Activated CD8-positive, alpha-beta memory T cell treated with anti-CD3 and anti-CD28 coated beads for 1 hour (primary cell): Measurements from ENCODE around the gene VAMP3.

Experiments
- DNase-seq, 2 donors: peaks; one replicate each; pipeline ENCODE4 v3.0.0-alpha.2; 2020; ENCODE audit warnings: low read depth in 1 of 2; ENCODE audit errors: extremely low read depth in 1 of 2

The VAMP3 gene, protein sequence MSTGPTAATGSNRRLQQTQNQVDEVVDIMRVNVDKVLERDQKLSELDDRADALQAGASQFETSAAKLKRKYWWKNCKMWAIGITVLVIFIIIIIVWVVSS

DNA sequence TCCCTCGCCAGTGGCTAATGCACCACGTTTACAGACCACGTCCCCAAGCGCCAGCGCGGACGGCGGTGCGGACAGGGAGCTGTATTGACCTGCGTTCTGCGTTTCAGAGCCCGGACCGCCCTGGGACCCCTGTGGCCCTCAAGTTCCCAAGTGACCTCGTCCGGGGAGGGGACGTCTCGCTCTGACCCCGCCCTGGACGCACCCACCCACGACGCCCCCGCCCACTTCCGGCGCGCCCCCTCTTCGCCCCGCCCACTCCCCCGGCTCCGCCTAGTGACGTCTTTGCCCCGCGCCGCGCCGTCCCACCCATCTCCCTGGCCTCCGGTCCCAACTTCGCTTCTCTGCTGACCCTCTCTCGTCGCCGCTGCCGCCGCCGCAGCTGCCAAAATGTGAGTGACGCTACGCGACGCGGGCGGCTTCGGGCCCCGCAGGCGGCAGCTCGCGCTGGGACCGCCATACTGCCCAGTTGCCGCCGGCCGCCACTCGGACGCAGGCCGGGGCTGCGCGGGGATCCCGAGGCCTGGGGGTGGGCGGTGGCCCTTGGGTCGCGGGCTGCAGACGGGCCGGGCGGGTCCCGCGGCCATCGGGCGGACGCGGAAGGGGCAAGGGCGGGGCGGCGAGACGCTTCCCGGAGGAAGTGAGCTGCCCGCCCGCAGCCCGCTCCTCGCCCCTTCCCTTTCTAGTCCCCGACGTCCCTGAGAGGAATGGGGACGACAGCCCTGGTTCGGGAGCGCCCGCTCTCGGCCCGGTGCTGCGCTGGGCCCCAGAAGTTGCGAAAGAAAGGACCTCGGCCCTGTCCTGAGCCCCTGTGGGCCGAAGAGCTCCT, at the start of gene VAMP3:
Gene VAMP3 (plus strand): TSS at position 300 of the 826 bp plus-strand sequence. CDS start 88 bp downstream, at position 388.
- peak; percentile 62 to 85 for DNase-seq

DNA sequence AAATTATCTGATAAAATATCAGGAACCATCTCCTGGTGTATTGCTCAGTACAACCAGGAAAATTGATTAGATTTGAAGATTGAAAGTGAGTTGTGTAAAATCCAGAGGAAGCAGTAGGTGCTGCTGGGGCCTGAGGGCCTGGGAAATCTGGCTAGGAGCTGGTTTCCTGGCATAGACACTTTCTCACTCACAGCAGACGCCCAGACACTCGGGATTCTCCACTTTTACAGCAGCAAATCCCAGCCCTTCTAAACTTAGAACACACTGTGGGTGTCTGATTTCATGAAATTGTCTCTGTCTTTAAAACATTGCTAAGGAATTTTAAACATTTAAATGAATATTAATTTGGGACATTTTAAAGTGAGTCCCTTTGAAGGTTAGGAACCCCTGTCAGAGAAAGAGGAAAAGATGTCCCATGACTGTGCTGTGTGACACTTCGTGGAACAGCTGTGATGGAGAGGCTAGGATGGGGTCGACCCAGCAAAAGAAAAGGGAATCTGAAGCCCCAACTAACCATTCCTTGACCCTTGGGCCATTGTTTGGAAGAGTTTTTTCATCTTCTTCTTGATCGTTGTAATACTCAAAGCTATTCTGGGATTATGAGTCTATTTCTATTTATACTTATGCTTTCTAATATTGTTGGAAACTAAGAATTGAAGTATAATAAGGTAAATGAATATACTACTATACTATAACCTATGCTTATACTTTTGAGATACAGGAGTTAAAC, 49.0 kb upstream of the VAMP3 start:
- no peak for DNase-seq

DNA sequence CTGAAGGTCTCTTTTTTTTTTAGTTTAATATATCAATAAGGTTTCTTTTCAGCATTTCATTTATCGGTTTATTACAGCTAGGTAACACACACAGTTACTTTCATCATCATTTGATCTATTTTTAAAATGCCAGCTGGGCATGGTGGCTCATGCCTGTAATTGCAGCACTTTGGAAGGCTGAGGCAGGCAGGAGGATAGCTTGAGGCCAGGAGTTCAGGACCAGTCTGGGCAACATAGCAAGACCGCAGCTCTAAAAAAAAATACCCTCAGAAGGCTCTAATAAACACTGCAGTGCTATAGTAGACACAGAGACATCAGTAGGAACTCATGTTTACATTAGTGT, 48.5 kb upstream of the VAMP3 start:
- DNase-seq = no peak

DNA sequence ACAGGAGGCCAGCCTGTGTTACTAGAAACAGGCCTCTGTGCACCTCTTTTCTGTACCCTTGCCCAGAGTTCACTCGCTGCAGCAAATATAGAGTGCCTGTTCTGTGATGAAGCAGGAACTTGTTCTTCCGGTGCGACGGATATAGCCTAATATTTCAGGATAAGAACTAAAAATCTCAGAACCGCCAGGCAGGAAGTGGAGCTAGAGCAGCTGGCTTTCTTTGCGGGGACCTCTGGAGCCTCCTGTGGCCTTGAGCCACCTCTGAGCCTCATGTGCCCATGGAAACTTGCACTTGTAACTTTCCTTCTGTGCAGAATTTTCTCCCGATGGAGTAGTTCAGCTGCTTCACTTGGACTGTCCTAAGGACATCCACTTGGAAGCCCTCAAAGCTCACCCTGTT, 44.5 kb upstream of the VAMP3 start:
- no peak for DNase-seq

DNA sequence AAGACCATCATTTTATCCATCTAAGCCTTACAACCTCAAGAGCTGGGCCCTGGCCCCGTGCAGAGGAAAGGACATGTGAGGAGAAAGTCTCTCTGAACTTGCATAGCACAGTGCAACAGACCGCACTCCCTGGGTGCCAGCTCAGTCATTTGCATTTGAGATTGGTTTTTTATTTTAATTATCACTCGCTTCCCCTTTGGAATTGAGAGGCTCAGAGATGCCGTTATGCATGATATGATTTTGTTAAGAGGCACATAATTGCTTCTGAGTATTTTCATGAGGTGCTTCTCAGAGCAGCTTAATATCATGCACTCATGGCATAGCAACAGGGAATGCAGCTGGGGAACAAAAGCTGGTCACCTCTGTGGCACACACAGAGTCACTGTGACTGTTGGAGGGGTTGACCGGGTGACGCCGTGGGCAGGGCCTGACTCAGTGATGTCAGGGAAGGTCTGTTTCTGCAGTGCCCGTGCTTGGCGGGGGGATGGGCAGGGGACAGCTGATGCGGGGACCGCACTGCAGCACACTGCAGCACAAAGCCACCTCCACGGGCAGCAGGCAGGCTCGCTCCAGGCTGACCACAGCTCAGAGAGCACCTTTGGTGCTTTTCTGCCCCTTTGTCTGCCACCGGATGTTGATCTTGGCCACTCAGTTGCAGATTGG, 43.2 kb upstream of the VAMP3 start:
- DNase-seq = no peak

DNA sequence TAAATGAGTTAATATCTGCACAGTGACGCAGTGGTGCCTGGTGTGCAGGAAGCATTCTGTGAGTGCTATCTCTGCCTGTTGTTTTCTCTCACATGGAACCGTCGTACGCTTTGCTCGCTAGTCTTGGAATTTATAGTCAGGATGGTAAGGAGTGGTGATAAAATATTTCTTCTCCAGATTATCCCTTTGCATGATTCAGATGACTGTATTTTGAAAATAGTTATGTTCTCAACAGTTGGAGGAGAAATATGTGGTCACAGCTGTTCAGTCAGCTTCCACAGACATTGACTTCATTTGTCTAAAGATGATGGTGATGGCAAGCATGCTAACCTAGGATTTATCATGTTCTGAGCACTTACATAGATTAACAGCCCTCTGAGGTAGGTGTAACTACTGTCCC, 41.3 kb upstream of the VAMP3 start:
- no peak for DNase-seq

DNA sequence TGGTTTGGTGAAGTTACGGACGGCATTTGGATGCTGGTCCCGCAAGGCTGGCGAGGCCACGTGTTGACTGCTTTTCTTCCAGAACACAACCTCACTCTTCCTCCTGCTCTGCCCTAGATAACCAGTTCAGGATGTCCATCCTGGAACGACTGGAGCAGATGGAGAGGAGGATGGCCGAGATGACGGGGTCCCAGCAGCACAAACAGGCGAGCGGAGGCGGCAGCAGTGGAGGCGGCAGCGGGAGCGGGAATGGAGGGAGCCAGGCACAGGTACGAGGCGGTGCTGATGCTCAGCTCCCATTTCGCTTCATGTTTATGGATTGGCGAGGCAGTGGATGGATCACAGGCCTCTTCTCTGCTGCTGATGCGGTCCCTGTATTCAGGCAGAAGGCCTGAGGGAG, 38.8 kb upstream of the VAMP3 start:
- no peak for DNase-seq

DNA sequence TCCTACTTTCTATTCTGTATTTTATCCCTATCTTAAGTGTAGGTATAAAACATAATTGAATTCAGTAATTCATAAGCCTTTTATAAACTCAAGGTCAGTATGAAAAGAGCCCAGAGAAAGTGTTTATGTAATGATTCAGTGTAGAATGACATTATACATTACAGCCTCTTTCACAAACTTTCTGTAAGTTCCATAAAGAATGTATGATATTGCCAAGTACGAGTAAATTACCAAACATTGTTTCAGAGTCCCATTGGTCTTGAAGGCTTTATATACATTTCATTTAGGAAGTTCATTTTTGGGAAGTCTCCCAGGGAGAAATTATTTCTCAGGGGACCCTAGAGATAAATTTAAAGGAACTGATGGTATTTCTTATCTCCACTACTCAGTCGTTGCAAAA, 37.8 kb upstream of the VAMP3 start:
- no peak for DNase-seq

DNA sequence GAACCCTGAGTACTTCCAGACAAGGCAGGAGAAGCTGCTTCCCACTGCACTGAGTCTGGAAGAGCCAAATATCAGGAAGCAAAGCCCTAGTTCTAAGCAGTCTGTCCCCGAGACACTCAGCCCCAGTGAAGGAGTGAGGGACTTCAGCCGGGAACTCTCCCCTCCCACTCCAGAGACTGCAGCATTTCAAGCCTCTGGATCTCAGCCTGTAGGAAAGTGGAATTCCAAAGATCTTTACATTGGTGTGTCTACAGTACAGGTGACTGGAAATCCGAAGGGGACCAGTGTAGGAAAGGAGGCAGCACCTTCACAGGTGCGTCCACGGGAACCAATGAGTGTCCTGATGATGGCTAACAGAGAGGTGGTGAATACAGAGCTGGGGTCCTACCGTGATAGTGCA, 33.1 kb upstream of the VAMP3 start:
- DNase-seq = no peak

DNA sequence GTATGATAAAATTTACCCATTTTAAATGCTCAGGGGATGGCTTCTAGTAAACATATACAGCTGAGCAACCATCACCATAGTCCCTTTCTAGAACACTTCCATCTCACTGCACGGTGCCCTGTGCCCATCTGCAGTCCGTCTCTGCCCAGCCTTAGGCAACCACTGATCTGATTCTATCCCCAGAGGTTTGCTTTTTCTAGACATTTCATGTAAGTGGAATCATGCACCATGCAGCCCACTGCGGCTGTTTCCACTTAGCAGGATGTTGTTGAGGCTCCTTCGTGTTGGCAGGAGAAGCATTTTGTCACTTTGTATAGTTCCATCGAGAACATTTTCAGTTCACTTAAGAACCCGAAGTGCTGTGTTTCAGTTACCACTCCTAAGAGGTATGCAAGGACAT, 27.8 kb upstream of the VAMP3 start:
- no peak for DNase-seq

DNA sequence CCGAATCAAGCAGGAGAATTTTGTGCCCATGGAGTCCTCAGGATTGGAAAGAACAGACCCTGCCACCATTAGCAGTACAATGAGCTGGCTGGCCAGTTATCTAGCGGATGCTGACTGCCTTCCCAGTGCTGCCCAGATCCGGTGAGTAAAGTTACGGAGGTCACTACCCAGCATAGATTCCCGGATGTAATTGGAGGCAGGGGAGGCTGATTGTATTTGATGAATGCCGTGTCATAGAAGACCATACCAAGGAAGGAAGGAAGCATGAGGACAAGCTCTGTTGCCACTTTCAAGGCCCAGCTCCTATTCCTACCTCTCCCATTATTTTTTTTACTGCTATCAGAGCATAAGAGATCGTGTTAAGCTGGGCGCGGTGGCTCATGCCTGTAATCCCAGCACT, 26.2 kb upstream of the VAMP3 start:
- no peak for DNase-seq

DNA sequence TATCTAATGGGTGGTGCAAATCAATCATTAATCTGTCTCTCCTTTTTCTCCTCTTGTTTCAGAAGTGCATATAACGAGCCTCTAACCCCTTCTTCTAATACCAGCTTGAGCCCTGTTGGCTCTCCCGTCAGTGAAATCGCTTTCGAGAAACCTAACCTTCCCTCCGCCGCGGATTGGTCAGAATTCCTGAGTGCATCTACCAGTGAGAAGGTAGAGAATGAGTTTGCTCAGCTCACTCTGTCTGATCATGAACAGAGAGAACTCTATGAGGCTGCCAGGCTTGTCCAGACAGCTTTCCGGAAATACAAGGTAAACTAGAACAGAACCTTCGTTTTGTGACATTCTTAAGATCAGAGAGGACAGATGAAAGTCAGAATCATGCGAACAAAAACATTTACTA, 25.3 kb upstream of the VAMP3 start:
- no peak for DNase-seq

DNA sequence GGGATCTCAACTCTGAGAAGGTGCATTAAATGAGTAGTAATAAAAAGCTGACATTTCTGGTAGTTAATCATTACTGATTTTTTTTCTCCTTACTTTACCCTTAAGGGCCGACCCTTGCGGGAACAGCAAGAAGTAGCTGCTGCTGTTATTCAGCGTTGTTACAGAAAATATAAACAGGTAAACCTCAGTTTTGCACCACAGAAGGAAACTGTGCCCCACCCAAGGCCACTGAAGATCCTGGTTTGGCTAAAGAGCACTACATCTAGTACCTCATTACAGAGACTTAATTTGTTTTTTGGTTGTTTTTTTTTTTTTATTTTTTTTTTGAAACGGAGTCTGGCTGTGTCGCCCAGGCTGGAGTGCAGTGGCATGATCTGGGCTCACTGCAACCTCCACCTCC, 23.5 kb upstream of the VAMP3 start:
- DNase-seq = no peak

DNA sequence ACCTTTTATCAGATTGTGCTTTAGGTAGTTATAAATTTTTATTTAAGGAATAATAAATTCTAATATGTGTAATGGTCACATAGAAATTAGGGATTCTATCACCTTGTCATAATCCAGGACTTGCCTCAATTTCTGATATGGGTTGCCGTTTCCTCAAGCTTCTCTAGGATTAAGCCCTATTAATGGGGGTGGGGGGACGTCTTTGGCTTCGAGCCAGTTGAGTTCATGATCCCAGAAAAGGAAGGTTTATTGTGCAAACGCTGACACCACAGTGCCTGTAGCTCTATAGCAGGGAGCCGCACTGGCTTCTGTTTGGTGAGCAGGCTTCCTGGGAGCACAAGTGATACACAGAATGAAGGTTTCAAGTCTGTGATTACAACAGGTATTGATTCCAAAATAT, 22.0 kb upstream of the VAMP3 start:
- DNase-seq = no peak

DNA sequence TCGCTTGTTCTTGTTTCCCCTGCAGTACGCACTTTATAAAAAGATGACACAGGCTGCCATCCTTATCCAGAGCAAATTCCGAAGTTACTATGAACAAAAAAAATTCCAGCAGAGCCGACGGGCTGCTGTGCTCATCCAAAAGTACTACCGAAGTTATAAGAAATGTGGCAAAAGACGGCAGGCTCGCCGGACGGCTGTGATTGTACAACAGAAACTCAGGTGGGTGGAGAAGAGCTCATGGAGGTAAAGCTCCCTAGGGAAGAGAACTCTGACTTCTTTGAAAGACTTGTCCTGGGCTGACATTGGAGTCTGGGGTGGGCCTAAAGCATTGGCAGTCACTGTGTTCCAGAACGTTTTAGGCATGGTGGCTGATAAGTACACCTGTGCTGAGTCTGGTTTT, 19.9 kb upstream of the VAMP3 start:
- no peak for DNase-seq

DNA sequence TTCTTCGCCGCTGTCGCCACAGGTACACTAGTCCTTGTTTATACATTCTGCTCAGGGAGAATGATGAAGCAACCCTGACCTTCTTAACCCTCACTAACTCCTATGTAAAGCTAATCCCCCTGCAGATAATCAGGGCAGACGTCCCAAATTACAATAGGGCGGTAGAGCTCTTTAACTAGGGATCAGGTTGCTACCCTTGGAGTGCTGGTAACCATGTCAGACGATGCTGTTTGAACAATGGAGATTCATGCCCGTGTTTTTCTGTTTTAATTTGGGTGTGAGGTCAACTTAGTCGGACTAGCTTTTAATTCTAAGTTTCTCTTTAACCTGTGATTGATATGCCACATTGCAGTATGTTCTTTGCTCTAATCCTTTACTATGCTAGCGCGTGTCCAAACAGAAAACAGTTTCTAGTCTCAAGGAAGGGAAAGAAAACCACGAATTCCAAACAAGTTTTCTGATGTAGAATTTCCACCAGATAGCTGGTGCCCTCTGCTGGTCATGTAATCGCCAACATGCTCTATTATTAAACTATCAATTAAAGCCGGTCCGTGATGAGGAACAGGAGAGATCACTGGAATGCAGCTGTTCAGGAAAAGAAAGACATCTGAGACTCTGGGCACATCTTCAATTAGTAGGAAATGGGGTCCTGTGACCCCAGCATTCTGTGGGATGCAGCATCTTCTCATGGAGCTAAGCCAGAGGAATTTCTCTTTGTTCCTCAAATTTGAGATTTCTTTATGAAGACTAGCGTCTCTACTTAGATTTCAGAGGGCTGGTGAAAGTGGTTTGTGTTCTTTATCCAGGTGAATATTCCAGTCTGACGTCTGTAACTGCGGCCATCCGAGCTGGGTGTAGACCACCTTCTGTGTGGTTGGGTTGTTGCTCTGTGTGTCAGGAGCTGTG, 18.3 kb upstream of the VAMP3 start:
- peak in 1 of 2 donors; percentile 22 for DNase-seq

DNA sequence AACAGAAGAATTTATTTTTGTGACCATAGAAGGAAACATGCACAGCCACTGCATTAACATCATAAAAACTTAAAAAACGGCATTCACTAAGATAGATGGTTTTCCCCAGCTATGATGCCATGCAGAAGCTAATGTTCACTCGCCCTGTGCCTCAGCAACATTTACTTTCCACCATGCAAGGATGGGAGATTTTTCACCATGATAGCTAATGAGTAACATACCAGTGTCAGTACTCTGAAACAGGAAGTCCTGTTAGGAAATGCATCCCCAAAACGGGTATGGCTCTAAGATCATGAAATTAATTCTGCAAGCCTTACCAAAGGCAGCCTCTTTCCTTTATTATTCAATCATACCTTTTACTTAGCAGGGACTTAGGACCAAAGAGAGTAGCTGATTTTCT, 17.5 kb upstream of the VAMP3 start:
- no peak for DNase-seq

DNA sequence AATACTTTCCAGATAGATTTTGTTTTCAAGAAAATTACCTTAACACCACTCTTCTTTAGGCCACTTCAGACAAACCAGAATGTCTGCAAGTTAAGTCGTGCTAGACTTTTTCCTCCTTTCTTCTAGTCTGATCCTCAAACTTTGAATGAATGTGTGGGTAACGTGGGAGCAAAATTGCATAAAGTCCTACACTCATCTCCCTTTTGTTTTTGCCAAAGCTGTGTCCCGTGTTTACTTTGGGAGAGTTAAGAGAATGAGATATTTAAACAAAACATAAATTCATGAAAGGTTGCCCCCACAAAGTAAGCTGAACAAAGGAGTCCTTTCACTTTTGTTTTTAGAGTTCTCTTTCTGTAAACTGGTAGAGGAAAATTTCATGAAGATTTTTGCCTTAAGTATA, 16.9 kb upstream of the VAMP3 start:
- DNase-seq = no peak

DNA sequence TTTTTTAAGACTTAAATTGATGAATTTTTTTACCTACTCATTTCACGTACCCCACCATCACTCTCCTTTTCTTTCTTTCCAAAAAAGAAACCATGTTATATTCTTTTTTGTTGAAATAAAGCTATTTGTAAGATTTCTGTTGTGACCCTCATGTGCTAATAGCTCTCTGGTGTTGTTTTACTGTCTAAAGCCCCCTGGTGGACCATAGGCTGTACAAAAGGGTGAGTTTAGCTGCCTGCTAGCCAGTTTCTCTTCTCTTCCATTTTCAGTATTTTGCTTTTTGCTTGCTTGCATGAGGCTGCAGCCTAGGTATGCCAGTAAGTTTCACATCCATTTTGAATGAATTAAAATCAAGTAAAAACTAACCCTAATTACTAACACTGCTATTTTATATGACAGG, 15.6 kb upstream of the VAMP3 start:
- no peak for DNase-seq

DNA sequence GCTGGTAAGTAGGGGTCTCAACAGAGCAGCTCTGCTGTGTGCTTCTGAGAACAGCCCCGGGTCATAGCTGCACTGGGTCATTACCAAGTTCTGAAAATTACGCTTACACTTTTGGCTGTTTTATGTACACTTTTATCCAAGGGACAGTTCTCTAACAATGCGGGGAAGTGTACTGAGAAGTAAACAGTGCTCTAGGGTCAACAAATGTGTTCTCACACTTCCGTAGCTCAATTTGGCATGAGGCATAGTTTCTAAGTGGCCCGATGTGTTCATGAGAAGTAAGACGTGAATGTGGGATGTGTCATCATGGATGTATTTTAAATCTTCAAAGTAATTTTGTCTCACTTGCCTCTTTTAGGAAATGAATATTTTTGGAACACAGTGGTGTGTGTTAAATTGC, 10.9 kb upstream of the VAMP3 start:
- no peak for DNase-seq

DNA sequence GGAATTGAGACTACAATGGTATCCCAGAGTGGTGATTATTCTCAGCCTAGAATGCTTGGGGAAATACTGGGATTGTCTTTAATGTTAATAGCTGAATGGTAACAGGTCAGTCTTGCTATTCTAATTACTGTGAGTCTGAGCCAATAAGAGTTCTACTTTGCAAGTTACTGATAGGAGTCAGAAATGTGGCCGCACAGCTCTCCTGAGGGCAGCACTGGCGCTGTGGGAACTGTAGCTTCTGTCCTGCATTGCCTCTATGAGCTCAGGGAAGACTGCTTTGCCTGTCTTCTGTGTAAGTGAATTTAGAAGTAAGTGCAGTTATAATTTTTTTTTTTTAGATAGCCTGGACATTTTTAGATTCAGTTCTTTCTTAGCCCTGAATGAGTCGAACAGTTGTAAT, 10.0 kb upstream of the VAMP3 start:
- no peak for DNase-seq
